Forelimb muscle (tissue), 1 donor: Measurements from ENCODE around the gene CCDC157. TPM values are rescaled to one million over a fixed set of nuclear protein-coding genes. Genes with fewer than 3 reads are reported as not detected.

ENCODE experiments used
- DNase-seq: peaks from one replicate; pipeline ENCODE4 v3.0.0-alpha.2; 2013; ENCODE audit warnings: low read depth
- polyA plus RNA-seq: library from polyadenylated mRNA; unstranded; fragments of 120-200 nt; gene quantifications from one replicate; pipeline ENCODE4 v1.2.1, GENCODE V29; 2013; ENCODE audit not compliant: insufficient read length

CCDC157 gene
- polyA plus RNA-seq, 1 donor: 1.5 TPM

DNA sequence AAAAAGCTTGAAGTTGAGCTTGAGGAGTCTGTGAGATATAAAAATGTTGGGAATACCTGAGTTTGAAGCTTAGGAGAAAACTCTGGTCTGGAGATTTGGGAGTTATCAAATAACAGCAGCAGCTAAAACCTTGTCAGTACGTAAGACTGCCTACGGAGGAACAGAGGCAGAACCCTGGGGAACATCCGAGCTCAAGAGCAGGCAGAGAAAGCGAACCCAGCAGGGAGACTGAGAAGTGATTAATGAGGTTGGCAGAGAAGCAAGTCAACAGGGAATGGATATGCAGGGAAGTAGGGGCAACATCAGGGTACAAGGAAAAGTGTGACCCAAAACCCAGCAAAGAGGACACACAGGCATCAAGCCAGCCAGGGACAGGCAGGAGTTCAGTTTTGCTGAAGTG lies 56.2 kb downstream of the CCDC157 start:
- no peak for DNase-seq

DNA sequence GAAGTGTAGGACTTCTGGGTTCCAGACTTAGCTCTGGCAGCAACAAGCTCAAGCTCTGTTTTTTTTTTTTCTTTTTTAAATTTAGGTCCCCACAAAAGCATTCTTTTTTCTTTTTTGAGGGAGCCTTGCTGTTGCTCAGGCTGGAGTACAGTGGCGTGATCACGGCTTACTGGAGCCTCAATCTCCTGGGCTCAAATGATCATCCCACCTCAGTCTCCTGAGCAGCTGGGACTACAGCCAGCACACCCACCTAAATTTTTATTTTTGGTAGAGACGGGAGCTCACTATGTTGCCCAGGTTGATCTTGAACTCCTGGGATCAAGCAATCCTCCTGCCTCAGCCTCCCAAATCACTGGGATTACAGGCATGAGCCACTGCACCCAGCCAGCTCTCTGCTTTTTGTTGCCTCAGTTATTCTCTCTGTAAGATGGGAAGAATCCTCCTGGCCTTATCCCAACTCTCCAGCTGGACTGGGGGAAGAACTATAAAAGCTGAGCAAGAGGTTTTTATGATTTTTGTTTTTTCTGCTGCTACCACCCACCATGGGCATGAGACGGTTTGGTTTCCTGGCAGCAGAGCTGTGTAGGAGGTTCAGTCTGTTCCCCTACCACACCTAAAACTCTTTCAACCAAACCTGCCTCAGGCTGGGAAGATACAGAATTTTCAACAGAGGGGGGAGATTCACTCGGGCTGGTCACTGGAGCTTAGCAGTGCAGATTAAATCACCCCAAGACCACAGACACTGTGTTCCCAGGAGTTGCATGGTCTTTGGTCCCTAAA lies 57.1 kb downstream of the CCDC157 start:
- DNase-seq: no peak

GRCh38 chr22:30414525-30415047 lies 57.8 kb downstream of the CCDC157 start:
- no peak for DNase-seq

DNA sequence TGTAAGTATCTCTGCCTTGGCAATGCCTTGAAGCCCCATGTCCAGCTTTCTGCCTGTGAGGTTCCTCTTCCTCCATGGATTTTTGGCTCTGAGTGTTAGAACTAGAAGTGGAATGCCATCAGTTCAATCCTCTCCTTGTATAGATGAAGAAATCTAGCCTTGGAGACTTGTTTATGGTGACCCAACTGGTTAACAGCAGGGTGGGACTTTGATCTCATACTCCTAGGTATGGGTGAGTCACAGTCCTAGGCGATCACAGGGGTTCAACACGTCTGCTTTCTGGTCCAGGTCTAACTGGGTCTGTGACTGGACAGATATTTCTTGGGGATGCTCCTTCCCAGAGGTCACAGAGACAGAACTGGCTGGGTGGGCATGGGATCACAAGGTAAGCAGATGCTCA lies 59.6 kb downstream of the CCDC157 start:
- DNase-seq: no peak

DNA sequence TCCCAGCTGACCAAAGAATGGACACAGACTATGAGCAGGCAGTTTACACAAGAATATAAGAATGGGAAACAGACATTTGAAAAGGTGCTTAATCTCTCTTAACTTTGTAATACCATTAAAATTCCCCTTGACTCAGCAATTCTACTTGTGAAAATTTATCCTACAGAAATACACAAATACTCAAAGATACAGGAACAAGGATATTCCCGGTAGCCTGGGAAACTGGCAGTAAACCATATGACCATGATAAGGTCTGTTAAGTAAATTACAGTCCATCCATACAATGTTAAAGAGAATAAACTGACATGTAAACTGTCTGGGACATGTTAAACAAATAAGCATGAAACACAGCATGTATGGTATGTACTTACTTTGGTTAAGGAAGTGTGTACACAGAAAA lies 60.0 kb downstream of the CCDC157 start:
- no peak for DNase-seq

GRCh38 chr22:30420347-30421125 lies 63.7 kb downstream of the CCDC157 start:
- DNase-seq: no peak

GRCh38 chr22:30421695-30422480 lies 65.1 kb downstream of the CCDC157 start:
- no peak for DNase-seq

GRCh38 chr22:30422481-30423300 lies 65.9 kb downstream of the CCDC157 start:
- no peak for DNase-seq

- no peak for DNase-seq
These were observed 66.6 kb downstream of the CCDC157 start for GRCh38 chr22:30423301-30423958.

- DNase-seq: peak; percentile 100
These were observed 67.2 kb downstream of the CCDC157 start for GRCh38 chr22:30423959-30424533.

DNA sequence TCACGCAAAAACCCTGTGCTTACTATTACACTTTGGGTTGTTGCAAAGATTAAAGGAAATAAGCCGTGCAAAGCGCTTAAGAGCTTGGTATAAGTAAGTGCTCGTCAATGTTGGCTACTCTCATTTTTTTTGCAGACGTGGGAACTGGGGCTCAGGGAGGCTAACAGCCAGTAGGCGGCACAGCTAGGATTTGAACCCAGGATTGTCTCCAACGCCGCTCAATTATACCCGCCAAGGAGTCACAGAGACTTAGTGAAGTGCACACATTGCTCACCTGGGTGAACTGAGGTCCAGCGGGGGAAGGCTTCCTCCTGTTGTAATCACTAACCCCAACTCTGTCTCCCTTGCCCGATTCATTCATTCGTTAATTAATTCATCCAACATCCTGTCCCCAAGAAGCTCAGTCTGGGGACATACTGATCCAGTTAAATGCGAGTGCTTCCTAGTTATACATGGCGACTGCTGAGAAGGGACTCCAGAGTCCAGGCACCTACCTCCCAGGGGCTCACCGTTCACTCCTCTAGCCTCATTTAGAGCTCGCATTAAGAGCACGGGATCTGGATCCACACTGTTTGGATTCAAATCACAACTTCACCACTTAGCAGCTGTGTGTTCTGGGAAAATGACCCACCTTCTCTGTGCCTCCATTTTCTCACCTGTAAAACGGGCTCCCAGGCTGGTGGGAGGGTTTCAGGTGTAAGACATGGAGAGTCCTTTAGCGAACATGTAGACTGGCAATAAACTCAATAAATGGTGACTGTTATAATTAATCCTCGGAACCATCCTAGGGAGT lies 67.9 kb downstream of the CCDC157 start:
- no peak for DNase-seq

GRCh38 chr22:30425327-30425615 lies 68.5 kb downstream of the CCDC157 start:
- no peak for DNase-seq

- no peak for DNase-seq
These were observed 69.0 kb downstream of the CCDC157 start, which contains the start of gene MTFP1 for GRCh38 chr22:30425616-30426387. Gene MTFP1 (plus strand): TSS chr22:30425768. CDS start chr22:30425880, 112 bp downstream.

Other genes starting within 250 kb of the CCDC157 start
- 0.76 TPM for gene LIF, start 110.2 kb upstream of the CCDC157 start, polyA plus RNA-seq
- gene OSM, start 90.2 kb upstream of the CCDC157 start, polyA plus RNA-seq: 0.08 TPM
- gene CASTOR1, start 67.5 kb upstream of the CCDC157 start, polyA plus RNA-seq: 4.0 TPM
- 7.1 TPM for gene TBC1D10A, start 30.1 kb upstream of the CCDC157 start, polyA plus RNA-seq
- 69.4 TPM for gene SF3A1, start 113 bp upstream of the CCDC157 start, polyA plus RNA-seq
- 10.5 TPM for gene RNF215, start 30.4 kb downstream of the CCDC157 start, polyA plus RNA-seq
- 2.1 TPM for gene SEC14L2, start 40.0 kb downstream of the CCDC157 start, polyA plus RNA-seq
- 5.4 TPM for gene MTFP1, start 68.8 kb downstream of the CCDC157 start, polyA plus RNA-seq
- 0.09 TPM for gene SEC14L3, start 115.0 kb downstream of the CCDC157 start, polyA plus RNA-seq
- 0.11 TPM for gene SEC14L4, start 148.7 kb downstream of the CCDC157 start, polyA plus RNA-seq
- gene SEC14L6, start 189.7 kb downstream of the CCDC157 start, polyA plus RNA-seq: 0.22 TPM
- 6.0 TPM for gene GAL3ST1, start 217.7 kb downstream of the CCDC157 start, polyA plus RNA-seq
- gene PES1, start 234.9 kb downstream of the CCDC157 start, polyA plus RNA-seq: 46.2 TPM